MM.1S (cell line): ENCODE results near the gene CDC42BPA.

Experiments used
- EZH2 ChIP-seq: fragments of 300-600 bp; sonication (generic); optimal IDR thresholded peaks from 2 replicates; pipeline ENCODE3; 2017; ENCODE audit warnings: low read depth, mild to moderate bottlenecking, antibody characterized with exemption, low read length, mixed read lengths
- TF ChIP-seq, protein P1 (sequence below): fragments of 300-600 bp; sonication (generic); IDR thresholded peaks from 2 replicates; pipeline ENCODE4 v1.5.1; 2016; ENCODE audit warnings: antibody characterized with exemption, low read length, mixed read lengths

DNA sequence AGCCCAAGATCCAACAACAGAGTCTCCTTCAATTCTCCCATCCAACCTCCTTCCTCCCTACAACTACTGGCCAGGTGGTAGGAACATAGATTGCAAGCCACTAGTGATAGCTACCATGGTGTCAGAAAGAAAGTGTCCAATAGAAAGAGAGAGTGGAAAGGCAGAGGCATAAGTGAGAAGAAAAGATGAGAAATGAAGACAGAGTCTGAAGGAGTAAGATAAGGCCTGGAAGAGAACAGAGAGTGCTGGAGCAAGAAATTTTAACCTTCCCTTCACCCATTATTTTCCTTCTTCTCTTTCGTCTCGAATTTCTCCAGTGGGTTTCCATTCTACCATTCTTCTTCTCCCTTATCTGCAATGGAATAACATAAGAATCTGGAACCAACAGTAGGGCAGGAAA lies 57.9 kb downstream of the CDC42BPA start:
- TF ChIP-seq, protein P1, sequence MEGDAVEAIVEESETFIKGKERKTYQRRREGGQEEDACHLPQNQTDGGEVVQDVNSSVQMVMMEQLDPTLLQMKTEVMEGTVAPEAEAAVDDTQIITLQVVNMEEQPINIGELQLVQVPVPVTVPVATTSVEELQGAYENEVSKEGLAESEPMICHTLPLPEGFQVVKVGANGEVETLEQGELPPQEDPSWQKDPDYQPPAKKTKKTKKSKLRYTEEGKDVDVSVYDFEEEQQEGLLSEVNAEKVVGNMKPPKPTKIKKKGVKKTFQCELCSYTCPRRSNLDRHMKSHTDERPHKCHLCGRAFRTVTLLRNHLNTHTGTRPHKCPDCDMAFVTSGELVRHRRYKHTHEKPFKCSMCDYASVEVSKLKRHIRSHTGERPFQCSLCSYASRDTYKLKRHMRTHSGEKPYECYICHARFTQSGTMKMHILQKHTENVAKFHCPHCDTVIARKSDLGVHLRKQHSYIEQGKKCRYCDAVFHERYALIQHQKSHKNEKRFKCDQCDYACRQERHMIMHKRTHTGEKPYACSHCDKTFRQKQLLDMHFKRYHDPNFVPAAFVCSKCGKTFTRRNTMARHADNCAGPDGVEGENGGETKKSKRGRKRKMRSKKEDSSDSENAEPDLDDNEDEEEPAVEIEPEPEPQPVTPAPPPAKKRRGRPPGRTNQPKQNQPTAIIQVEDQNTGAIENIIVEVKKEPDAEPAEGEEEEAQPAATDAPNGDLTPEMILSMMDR = no peak
- no peak for TF ChIP-seq EZH2
